Activated CD8-positive, alpha-beta memory T cell treated with anti-CD3 and anti-CD28 coated beads for 36 hours (primary cell): ENCODE results near the gene ECHS1. TPM values are rescaled to one million over a fixed set of nuclear protein-coding genes. Genes with fewer than 3 reads are reported as not detected.

Experiments used
- CTCF ChIA-PET: fragments of 350-600 bp; sonication (Branson Sonifier 250); formaldehyde crosslinking; loops from one replicate; lab custom pipeline; 2021; ENCODE audit warnings: antibody characterized with exemption; lab: Charles Lee
- POLR2A ChIA-PET: fragments of 350-600 bp; sonication (Branson Sonifier 250); formaldehyde crosslinking; loops from one replicate; lab custom pipeline; 2021; ENCODE audit warnings: antibody characterized with exemption; lab: Charles Lee
- total RNA-seq, 2 experiments: library from RNA; stranded (reverse); gene quantifications; one replicate each; pipeline ENCODE4 v1.2.3, GENCODE V29; 2021

ECHS1 gene
- total RNA-seq, 2 experiments from 2014 or later, result 69.6 to 73.5 TPM

DNA sequence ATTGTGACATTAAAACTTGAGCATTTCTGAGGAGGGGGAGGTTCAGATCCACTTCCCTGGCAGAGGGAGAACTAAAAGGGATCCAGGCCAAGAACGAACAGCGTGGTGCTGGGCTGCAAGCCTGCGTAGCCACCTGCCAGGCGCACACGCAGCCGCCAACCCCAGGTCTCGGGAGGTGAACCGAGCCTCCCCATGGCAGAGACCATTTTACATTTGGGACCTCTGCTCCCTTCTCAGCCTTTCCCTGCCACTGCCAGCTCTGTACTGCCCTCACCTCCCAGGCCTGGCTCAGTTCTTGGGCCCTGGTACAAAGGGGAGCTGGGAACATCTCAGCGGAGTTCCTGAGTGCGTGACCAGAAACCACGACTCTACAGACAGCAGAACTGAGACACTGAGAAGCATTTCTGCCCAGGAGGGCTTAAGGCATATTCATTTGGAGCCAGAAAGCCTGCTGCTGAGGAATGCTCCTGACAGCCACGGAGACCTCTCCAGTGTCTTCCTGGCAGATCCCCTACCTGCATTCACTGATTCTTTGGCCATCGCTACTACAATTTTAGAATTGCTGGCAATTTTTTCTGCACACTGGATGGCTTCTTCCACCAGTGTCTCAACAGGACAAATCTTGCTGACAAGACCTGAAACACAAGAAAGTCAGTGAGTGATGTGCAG is 7.6 kb downstream of the ECHS1 start:
- CTCF ChIA-PET, result no interaction called here

DNA sequence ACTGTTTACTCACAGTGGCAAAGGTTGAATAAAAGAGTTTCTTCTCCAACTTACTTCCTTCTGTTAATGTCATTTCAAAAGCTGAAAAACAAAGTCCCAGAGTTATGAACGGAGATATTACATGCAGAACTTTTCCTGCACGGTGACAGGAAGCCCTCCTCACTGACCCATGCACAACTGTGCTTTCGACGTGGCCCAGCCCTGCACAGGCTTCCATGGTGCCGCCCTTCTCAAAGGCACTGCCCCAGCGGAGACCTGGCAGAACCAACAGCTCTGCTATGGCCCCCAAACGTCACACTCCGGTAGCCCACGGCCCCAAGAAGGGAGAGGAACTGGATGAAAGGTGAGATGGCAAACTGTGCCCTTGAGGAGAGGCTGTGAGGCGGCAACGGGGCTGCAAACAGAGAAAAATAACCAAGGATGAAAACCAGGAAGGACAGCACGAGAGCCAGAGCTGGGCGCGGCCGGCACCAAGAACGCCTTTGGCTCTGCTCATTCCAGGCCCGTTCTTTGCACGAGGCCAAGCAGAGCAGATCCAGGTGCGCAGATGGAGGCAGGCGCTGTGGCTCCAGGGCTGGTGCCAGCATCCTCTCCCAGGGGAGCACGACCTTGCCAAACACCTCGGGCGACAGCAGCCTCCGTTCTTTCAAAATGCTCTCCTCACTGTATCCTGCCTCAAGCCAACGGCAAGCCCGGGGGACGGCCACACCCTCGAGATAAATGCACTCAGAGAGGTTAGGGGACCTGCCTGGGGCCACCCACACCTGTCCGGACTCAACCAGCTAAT is 8.3 kb downstream of the ECHS1 start:
- CTCF ChIA-PET, result no interaction called here
- POLR2A ChIA-PET, result no interaction called here

More for the DNA sequence above, 7.6 kb downstream of the ECHS1 start:
- POLR2A ChIA-PET, result no interaction called here

DNA sequence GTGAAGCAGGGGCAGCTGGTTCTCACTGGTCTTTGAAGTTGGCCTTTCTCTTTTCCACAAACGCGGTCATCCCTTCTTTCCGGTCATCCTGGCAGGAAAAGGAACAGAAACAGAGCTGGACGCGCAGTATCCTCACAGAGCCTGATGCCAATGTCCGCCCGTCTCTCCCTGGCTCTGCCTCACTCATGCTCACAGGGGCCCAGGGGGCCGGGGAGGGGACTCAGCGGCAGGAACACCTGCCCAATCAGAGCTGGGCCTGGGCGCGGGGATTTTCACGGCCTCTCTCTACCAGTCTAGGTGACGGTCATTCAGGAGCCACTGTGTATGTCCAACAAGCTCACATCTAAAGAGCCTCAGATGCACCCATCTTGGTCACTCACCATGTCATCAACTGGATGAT is 10.3 kb downstream of the ECHS1 start:
- ChIA-PET CTCF (interaction anchor here (1.1 kb wide), 1 partner anchor 33 kb away, joined by 4 read pairs; no protein-coding TSS in a partner anchor), POLR2A (no interaction called here)

GRCh38 chr10:133361773-133362441 is 11.2 kb downstream of the ECHS1 start:
- CTCF ChIA-PET, result interaction anchor here (2.3 kb wide), 1 partner anchor 32 kb away, joined by 10 read pairs; no protein-coding TSS in a partner anchor
- POLR2A ChIA-PET, result interaction anchor here (0.6 kb wide), 2 partner anchors 37 to 59 kb away, joined by 4 to 6 read pairs; no protein-coding TSS in a partner anchor

- POLR2A ChIA-PET, result interaction anchor here (0.6 kb wide), 2 partner anchors 40 to 60 kb away, joined by 4 to 5 read pairs; no protein-coding TSS in a partner anchor
- CTCF ChIA-PET, result interaction anchor here (2.3 kb wide), 1 partner anchor 32 kb away, joined by 10 read pairs; no protein-coding TSS in a partner anchor
These were observed 11.9 kb downstream of the ECHS1 start for GRCh38 chr10:133361227-133361626.

- ChIA-PET POLR2A (no interaction called here), CTCF (interaction anchor here (2.3 kb wide), 1 partner anchor 31 kb away, joined by 10 read pairs; no protein-coding TSS in a partner anchor)
These were observed 13.1 kb downstream of the ECHS1 start for GRCh38 chr10:133359972-133360610.

DNA sequence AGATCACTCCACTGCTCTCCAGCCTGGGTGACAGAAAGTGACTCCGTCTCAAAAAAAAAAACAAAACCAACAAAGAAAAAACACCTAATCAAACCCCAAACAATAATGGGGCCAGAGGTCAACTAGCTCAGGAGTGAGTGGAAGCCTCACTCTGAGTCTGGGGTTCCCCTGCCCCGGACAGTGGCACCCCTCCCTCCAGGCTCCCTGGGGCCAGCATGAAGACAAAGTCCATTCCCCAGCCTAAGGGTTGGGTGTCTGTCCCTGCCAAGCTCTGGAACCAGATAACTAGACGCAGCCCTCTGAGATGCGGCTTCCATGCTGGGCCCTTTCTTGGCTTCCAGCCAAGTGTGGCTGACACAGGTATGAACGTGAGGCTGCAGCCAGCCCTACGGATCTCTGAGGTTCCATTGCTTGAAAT is 13.6 kb downstream of the ECHS1 start:
- POLR2A ChIA-PET, result no interaction called here
- CTCF ChIA-PET, result interaction anchor here (1.1 kb wide), 1 partner anchor 41 kb away, joined by 3 read pairs; no protein-coding TSS in a partner anchor

DNA sequence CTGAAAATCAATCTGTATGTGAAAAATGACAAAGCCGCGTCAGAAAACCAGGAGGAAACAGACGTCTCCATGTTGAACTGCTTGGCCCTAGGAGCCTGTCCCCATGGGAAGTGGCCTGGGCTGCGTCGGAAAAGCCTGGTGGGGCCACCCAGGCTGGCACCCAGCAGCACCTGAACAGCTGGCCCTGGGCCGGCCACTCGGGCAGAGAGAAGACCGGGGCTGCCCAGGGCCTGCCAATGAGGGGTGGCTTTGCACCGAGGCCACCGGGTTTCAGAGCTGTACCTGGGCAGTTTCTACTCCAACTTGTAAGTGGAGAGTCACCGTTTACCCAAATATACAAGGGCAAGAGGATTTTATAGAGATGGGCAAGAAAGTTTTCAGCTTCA is 14.2 kb downstream of the ECHS1 start:
- POLR2A ChIA-PET, result no interaction called here
- CTCF ChIA-PET, result interaction anchor here (1.1 to 1.5 kb wide), 2 partner anchors 11 to 41 kb away, joined by 3 to 4 read pairs; no protein-coding TSS in a partner anchor

DNA sequence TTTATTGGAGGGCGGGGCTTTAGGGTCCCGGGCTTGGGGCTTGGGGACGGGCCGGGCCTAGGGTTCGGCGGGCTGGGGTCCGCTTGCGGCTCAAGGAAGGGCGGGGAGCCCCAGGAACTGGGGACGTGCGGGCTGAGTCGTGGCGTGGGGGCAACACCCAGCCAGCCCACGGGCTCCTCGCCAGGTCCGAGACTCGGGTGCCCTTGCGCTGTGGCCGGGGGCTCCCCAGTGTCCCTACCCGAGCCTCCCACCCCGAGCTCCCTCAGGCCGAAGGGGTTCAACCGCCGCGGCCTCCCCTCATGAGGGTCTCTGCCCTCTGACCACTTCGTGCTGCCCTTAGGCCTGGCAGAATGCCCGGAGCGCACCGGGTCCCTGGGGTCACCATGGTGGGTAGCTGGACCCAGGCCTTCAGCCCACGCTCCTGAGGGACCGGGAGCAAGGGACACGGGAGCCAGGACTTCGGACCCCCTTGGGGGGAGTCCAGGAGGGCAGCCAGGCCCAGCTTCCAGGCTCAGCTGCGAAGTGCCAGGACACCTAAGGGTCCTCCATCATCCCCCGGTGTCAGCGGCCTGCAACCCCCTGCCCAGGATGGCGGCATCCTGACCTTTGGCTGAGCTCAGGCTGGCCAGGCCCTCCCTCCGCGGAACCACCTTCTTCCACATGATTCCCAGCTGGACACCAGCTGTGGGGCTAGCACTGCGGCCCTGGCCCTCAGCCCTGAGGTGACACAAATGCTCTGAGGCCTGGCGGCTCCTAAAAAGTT is 14.8 kb downstream of the ECHS1 start:
- POLR2A ChIA-PET, result interaction anchor here (1.2 kb wide), 1 partner anchor 99 kb away, joined by 3 read pairs; no protein-coding TSS in a partner anchor
- CTCF ChIA-PET, result interaction anchor here (0.5 to 1.5 kb wide), 5 partner anchors 12 to 40 kb away, joined by 3 to 5 read pairs (median 4); no protein-coding TSS in a partner anchor

GRCh38 chr10:133357285-133358161 is 15.6 kb downstream of the ECHS1 start, which contains the start of gene FUOM:
FUOM (minus strand) TSS chr10:133358019; CDS start chr10:133358007, 12 bp downstream.
- CTCF ChIA-PET, result interaction anchor here (0.5 to 1.5 kb wide), 4 partner anchors 13 to 32 kb away, joined by 3 to 5 read pairs (median 4); no protein-coding TSS in a partner anchor
- POLR2A ChIA-PET, result interaction anchor here (1.2 kb wide), 1 partner anchor 98 kb away, joined by 3 read pairs; no protein-coding TSS in a partner anchor

DNA sequence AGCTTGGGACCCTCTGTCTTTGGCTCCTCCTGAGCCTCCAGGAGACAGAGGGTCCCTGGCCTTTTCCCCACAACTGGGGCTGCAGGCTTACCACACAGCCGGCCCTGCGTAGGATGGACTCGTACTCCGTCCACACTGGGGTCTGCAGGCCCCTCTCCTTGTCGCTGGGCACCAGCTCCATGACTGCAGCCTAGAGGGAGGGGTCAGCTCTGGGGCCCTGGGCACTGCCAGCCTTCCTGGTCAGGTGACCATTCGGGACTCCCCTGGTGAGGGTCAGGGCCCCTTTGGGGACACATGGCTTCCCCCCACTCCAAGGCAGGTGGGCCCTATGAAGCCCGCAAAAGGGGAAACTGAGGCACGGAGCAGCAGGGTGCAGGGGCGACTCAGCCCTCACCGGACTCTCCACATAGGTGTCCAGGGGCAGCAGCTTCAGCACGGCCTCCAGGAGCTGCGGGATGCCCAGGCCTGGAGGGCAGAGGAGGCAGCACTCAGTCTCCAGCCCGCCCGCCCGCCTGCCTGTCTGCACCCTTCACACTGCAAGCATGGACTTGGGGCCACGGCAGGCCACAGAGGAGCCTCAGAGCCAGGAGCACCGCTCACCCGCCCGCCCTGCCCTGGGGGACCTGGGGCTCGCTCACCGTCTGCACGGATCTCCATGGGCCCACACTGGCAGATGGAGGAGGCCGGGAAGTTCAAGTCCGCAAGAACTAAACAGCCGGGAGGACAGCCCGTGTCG is 16.4 kb downstream of the ECHS1 start:
- ChIA-PET CTCF (interaction anchor here (1.5 to 2.0 kb wide), 4 partner anchors 21 to 33 kb away, joined by 3 to 5 read pairs (median 4); partner anchors contain the start of gene CALY), POLR2A (interaction anchor here (0.6 kb wide), 1 partner anchor 27 kb away, joined by 3 read pairs; no protein-coding TSS in a partner anchor)

GRCh38 chr10:133355991-133356390 is 17.2 kb downstream of the ECHS1 start:
- ChIA-PET CTCF (interaction anchor here (1.7 to 2.0 kb wide), 2 partner anchors 20 to 27 kb away, joined by 4 to 5 read pairs; partner anchors contain the start of gene CALY), POLR2A (interaction anchor here (0.6 kb wide), 1 partner anchor 26 kb away, joined by 3 read pairs; no protein-coding TSS in a partner anchor)

GRCh38 chr10:133355266-133355665 is 17.9 kb downstream of the ECHS1 start:
- POLR2A ChIA-PET, result no interaction called here
- CTCF ChIA-PET, result interaction anchor here (1.7 to 2.0 kb wide), 2 partner anchors 19 to 26 kb away, joined by 4 to 5 read pairs; partner anchors contain the start of gene CALY

GRCh38 chr10:133354672-133355240 is 18.4 kb downstream of the ECHS1 start:
- POLR2A ChIA-PET, result no interaction called here
- CTCF ChIA-PET, result interaction anchor here (2.0 kb wide), 1 partner anchor 19 kb away, joined by 4 read pairs; the partner anchor contains the start of gene CALY

DNA sequence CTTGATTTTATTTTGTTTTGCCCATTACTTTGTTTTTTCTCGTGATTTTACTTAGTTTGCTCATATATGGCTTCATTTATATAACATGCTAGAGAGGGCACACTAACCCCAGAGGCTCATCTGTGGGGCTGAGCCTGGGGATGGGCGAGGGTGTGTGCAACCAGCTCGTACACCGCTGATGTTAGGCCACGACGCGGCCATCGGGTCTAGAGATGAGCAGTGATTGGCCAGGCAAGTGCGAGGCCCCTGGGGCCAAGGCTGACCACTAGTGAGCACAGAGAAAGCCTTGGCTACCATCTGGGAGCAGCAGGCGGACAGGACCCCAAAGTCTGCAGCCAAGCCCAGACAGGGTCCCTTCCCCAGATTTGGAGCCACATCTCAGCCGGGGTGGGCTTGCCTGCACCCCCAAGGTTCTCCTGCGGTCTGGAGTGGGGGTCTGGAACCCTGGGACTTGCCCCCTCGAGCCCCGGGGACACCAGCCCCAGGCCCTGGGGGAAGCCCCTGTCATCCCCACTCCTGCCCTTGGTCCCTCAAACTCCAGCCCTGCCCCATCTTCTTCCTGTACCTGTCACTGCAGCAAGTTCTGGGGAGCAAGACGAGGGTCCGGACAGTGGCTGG is 19.1 kb downstream of the ECHS1 start:
- CTCF ChIA-PET, result interaction anchor here (1.2 to 1.6 kb wide), 2 partner anchors 24 to 83 kb away, joined by 3 to 4 read pairs; no protein-coding TSS in a partner anchor
- POLR2A ChIA-PET, result no interaction called here
